ENCODE results near the gene SSMEM1. TPM values are rescaled to one million over a fixed set of nuclear protein-coding genes. Genes with fewer than 3 reads are reported as not detected.
A peak's percentile ranks its signal among the peaks of the same experiment; 100 is the strongest.

Gene SSMEM1, protein sequence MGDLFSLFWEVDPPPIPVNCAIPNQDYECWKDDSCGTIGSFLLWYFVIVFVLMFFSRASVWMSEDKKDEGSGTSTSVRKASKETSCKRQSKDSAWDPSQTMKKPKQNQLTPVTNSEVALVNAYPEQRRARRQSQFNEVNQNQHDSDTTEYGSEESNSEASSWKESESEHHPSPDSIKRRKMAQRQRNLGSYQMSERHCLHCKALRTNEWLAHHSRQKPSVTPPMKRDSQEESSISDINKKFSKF
- not detected in 2 replicates for total RNA-seq

DNA sequence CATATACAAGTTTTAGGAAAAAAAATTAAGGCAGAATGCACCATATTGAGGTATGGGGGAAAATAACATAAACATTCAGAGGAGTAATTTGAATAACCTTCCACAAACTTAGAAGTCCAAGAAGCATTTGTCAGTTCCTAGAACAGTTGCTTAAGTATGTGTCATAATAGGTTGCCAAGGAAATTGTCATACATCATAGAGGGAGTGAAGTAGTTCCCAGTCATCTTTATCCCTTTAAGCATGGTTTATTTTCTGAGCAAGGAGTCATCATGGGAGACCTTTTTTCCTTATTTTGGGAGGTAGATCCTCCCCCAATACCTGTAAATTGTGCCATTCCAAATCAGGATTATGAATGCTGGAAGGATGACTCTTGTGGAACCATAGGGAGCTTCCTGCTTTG, at the start of gene SSMEM1:
Gene SSMEM1 (plus strand): TSS at position 219 of the 400 bp plus-strand sequence. CDS start 51 bp downstream, at position 270.
- TF ChIP-seq, protein P1, sequence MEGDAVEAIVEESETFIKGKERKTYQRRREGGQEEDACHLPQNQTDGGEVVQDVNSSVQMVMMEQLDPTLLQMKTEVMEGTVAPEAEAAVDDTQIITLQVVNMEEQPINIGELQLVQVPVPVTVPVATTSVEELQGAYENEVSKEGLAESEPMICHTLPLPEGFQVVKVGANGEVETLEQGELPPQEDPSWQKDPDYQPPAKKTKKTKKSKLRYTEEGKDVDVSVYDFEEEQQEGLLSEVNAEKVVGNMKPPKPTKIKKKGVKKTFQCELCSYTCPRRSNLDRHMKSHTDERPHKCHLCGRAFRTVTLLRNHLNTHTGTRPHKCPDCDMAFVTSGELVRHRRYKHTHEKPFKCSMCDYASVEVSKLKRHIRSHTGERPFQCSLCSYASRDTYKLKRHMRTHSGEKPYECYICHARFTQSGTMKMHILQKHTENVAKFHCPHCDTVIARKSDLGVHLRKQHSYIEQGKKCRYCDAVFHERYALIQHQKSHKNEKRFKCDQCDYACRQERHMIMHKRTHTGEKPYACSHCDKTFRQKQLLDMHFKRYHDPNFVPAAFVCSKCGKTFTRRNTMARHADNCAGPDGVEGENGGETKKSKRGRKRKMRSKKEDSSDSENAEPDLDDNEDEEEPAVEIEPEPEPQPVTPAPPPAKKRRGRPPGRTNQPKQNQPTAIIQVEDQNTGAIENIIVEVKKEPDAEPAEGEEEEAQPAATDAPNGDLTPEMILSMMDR (IDR thresholded peaks at IDR 0.05; ENCODE audit: insufficient read depth, low read length, severe bottlenecking), result no peak
- peak; percentile 85 for DNase-seq (ENCODE audit: low read depth)
- no peaks in the 10 kb centered on the region for H3K27me3 ChIP-seq (ENCODE audit: control insufficient read depth, insufficient read depth, low read length)
- H3K4me3 ChIP-seq (ENCODE audit: low read depth, low read length), result no peak within 1 kb of the TSS
- FAIRE-seq, result no peak
- no peaks in the 10 kb centered on the region for H3K36me3 ChIP-seq (ENCODE audit: control insufficient read depth, insufficient read depth, low read length)

GRCh38 chr7:130160023-130160422, 47.6 kb upstream of the SSMEM1 start:
- no peaks in the 10 kb centered on the region for H3K36me3 ChIP-seq (ENCODE audit: control insufficient read depth, insufficient read depth, low read length)
- TF ChIP-seq, protein P1 (IDR thresholded peaks at IDR 0.05; ENCODE audit: insufficient read depth, low read length, severe bottlenecking), result no peak
- H3K4me3 ChIP-seq (ENCODE audit: low read depth, low read length), result no peak overlapping the region
- FAIRE-seq, result no peak
- no peaks in the 10 kb centered on the region for H3K27me3 ChIP-seq (ENCODE audit: control insufficient read depth, insufficient read depth, low read length)
- DNase-seq (ENCODE audit: low read depth), result no peak

GRCh38 chr7:130160455-130160854, 47.2 kb upstream of the SSMEM1 start:
- Histone ChIP-seq H3K27me3 (ENCODE audit: control insufficient read depth, insufficient read depth, low read length) (no peaks in the 10 kb centered on the region), H3K4me3 (ENCODE audit: low read depth, low read length) (no peak overlapping the region), H3K36me3 (ENCODE audit: control insufficient read depth, insufficient read depth, low read length) (no peaks in the 10 kb centered on the region)
- TF ChIP-seq, protein P1 (IDR thresholded peaks at IDR 0.05; ENCODE audit: insufficient read depth, low read length, severe bottlenecking), result no peak
- DNase-seq (ENCODE audit: low read depth) (no peak), FAIRE-seq (no peak)

- FAIRE-seq (no peak), DNase-seq (ENCODE audit: low read depth) (no peak)
- no peak overlapping the region for H3K4me3 ChIP-seq (ENCODE audit: low read depth, low read length)
- H3K36me3 ChIP-seq (ENCODE audit: control insufficient read depth, insufficient read depth, low read length), result no peaks in the 10 kb centered on the region
- TF ChIP-seq, protein P1 (IDR thresholded peaks at IDR 0.05; ENCODE audit: insufficient read depth, low read length, severe bottlenecking), result no peak
- no peaks in the 10 kb centered on the region for H3K27me3 ChIP-seq (ENCODE audit: control insufficient read depth, insufficient read depth, low read length)
These were observed 45.5 kb upstream of the SSMEM1 start for GRCh38 chr7:130162196-130162595.

DNA sequence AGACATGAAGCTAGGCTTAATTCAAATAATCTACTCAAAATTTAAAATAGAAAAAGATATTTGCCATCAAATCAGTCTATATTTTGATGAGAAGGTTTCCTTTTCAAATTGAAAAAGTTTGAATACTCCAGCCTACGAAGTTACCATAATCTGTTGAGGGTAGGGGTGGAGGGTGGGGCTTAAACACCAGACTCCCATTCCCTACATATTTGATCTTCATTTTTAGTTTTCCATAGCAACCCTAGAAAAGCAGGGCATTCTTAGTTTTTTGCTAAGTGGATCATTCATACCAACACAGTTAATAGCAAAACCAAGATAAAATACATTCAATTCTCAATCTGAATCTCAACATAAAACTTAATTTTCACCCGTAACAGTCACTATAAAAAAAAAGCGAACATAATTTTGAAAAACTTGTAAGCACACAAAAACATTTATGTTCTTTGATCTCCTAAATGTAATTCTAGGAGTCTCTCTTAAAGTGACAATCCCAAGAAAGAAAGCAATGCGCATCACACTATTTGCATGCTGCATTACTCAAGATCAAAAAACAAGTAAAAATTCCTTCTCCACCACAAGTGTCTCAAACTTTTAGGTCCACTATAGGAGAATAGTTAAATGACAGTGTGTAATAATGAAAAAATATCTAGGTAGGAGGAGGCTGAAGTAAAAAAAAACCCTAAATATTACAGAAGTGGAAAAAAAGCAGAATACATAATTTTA, 33.3 kb upstream of the SSMEM1 start:
- FAIRE-seq (no peak), DNase-seq (ENCODE audit: low read depth) (no peak)
- Histone ChIP-seq H3K4me3 (ENCODE audit: low read depth, low read length) (no peak overlapping the region), H3K36me3 (ENCODE audit: control insufficient read depth, insufficient read depth, low read length) (peaks cover 4% of the 10 kb centered on the region), H3K27me3 (ENCODE audit: control insufficient read depth, insufficient read depth, low read length) (no peaks in the 10 kb centered on the region)
- TF ChIP-seq, protein P1 (IDR thresholded peaks at IDR 0.05; ENCODE audit: insufficient read depth, low read length, severe bottlenecking), result no peak
